Tibial nerve (tissue), 4 donors: ENCODE measurements around the gene GRXCR2. TPM values are rescaled to one million over a fixed set of nuclear protein-coding genes. Genes with fewer than 3 reads are reported as not detected.

Experiments
- DNase-seq, 2 donors: peaks; one replicate each; pipeline ENCODE4 v3.0.0-alpha.2; 2019; ENCODE audit warnings: low spot score in 2 of 2
- H3K27ac ChIP-seq, 4 donors: fragments of 200-600 bp; sonication (generic) in 3 of 4; one replicate each; pipeline ENCODE4 v1.5.1; 2017 to 2019; ENCODE audit warnings: mild to moderate bottlenecking in 1 of 4
- H3K27me3 ChIP-seq, 2 donors: fragments of 200-600 bp; sonication (generic) in 1 of 2; one replicate each; pipeline versions ENCODE4 v1.5.1 to v1.6.0; 2017 to 2019
- H3K36me3 ChIP-seq, 3 donors: fragments of 200-600 bp; sonication (generic); one replicate each; pipeline ENCODE4 v1.5.1; 2018 to 2019
- H3K4me1 ChIP-seq, 4 donors: fragments of 200-600 bp; sonication (generic) in 3 of 4; one replicate each; pipeline ENCODE4 v1.5.1; 2017 to 2019
- H3K4me3 ChIP-seq, 4 donors: fragments of 200-600 bp; sonication (generic) in 3 of 4; one replicate each; pipeline ENCODE4 v1.5.1; 2017 to 2019; ENCODE audit warnings: mild to moderate bottlenecking in 1 of 4, moderate library complexity in 1 of 4
- H3K9me3 ChIP-seq, 4 donors: fragments of 200-600 bp; sonication (generic) in 3 of 4; one replicate each; pipeline ENCODE4 v1.5.1; 2017 to 2019
- EP300 ChIP-seq, 2 donors: sonication (generic); formaldehyde crosslinking; IDR thresholded peaks; one replicate each; pipeline ENCODE4 v1.6.1; 2017; ENCODE audit warnings: antibody characterized with exemption in 2 of 2, mild to moderate bottlenecking in 1 of 2
- POLR2A ChIP-seq, 2 donors: fragments of 450-650 bp; IDR thresholded peaks; one replicate each; pipeline ENCODE4 v1.6.1; 2017; ENCODE audit warnings: antibody characterized with exemption in 2 of 2, mild to moderate bottlenecking in 2 of 2, moderate library complexity in 2 of 2
- WGBS, 2 donors: methylation state at CpG; one replicate each; pipeline ENCODE4 v1.1.5; 2018; 5-methylcytosine and 5-hydroxymethylcytosine counted together
- total RNA-seq, 4 donors: library from RNA; depleted of rRNA; stranded (reverse); fragments of >200 nt; gene quantifications; one replicate each; pipeline ENCODE4 v1.1.0, GENCODE V29; 2016
- TF ChIP-seq, protein P1 (sequence below), 5 experiments: fragments of 200-600 bp in 3 of 5; fragments of 450-650 bp in 2 of 5; sonication (generic) in 3 of 5; IDR thresholded peaks; one replicate each; pipeline ENCODE4 v1.5.1; 2016 to 2019; ENCODE audit warnings: antibody characterized with exemption in 5 of 5, mild to moderate bottlenecking in 3 of 5, moderate library complexity in 2 of 5

Gene GRXCR2, protein sequence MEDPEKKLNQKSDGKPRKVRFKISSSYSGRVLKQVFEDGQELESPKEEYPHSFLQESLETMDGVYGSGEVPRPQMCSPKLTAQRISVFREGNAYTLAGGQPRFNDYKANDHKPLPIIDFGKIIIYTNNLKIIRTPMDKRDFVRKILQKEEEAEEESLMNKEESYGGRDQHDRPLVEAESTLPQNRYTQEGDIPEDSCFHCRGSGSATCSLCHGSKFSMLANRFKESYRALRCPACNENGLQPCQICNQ
- total RNA-seq: not detected

GRCh38 chr5:145872914-145873313, at the start of gene GRXCR2:
Gene GRXCR2, minus strand, starts transcription at chr5:145873014. Its CDS starts 46 bp downstream, at chr5:145872968.
- 42 to 49% methylated on average over 3 of the region's 3 CpGs for WGBS, 2 donors
- H3K4me1 ChIP-seq: no peaks in the 10 kb centered on the region
- no peaks in the 10 kb centered on the region for H3K9me3 ChIP-seq
- no peaks in the 10 kb centered on the region for H3K36me3 ChIP-seq
- no peak for DNase-seq
- H3K27ac ChIP-seq: no peak within 1 kb of the TSS
- no peaks in the 10 kb centered on the region for H3K27me3 ChIP-seq
- TF ChIP-seq POLR2A (IDR thresholded peaks at IDR 0.05) (no peak), EP300 (IDR thresholded peaks at IDR 0.05) (no peak)
- TF ChIP-seq, protein P1, sequence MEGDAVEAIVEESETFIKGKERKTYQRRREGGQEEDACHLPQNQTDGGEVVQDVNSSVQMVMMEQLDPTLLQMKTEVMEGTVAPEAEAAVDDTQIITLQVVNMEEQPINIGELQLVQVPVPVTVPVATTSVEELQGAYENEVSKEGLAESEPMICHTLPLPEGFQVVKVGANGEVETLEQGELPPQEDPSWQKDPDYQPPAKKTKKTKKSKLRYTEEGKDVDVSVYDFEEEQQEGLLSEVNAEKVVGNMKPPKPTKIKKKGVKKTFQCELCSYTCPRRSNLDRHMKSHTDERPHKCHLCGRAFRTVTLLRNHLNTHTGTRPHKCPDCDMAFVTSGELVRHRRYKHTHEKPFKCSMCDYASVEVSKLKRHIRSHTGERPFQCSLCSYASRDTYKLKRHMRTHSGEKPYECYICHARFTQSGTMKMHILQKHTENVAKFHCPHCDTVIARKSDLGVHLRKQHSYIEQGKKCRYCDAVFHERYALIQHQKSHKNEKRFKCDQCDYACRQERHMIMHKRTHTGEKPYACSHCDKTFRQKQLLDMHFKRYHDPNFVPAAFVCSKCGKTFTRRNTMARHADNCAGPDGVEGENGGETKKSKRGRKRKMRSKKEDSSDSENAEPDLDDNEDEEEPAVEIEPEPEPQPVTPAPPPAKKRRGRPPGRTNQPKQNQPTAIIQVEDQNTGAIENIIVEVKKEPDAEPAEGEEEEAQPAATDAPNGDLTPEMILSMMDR (IDR thresholded peaks at IDR 0.05): no peak
- no peak within 1 kb of the TSS for H3K4me3 ChIP-seq

GRCh38 chr5:145922059-145922458, 49.2 kb upstream of the GRXCR2 start:
- no peaks in the 10 kb centered on the region for H3K27me3 ChIP-seq
- H3K27ac ChIP-seq: no peak overlapping the region
- H3K9me3 ChIP-seq: no peaks in the 10 kb centered on the region
- H3K4me1 ChIP-seq: peaks cover 0 to 6% (median 0%) of the 10 kb centered on the region in 4 donors
- no peak overlapping the region for H3K4me3 ChIP-seq
- 84 to 90% methylated on average over 2 of the region's 2 CpGs for WGBS, 2 donors
- TF ChIP-seq EP300 (IDR thresholded peaks at IDR 0.05) (no peak), POLR2A (IDR thresholded peaks at IDR 0.05) (no peak)
- TF ChIP-seq, protein P1 (IDR thresholded peaks at IDR 0.05): no peak
- no peaks in the 10 kb centered on the region for H3K36me3 ChIP-seq
- no peak for DNase-seq

- 74 to 76% methylated on average over 2 of the region's 2 CpGs for WGBS, 2 donors
- DNase-seq: no peak
- Histone ChIP-seq H3K27me3 (no peaks in the 10 kb centered on the region), H3K4me3 (no peak overlapping the region), H3K27ac (no peak overlapping the region), H3K4me1 (peaks cover 0 to 6% (median 0%) of the 10 kb centered on the region in 4 donors), H3K9me3 (no peaks in the 10 kb centered on the region), H3K36me3 (no peaks in the 10 kb centered on the region)
- TF ChIP-seq EP300 (IDR thresholded peaks at IDR 0.05): no peak
- TF ChIP-seq, protein P1 (IDR thresholded peaks at IDR 0.05): no peak
- no peak for TF ChIP-seq POLR2A (IDR thresholded peaks at IDR 0.05)
Observed at GRCh38 chr5:145921211-145921610, 48.4 kb upstream of the GRXCR2 start.

- WGBS, 2 donors: 76% methylated on average over 1 of the region's 1 CpG
- no peaks in the 10 kb centered on the region for H3K36me3 ChIP-seq
- no peak for DNase-seq
- no peaks in the 10 kb centered on the region for H3K27me3 ChIP-seq
- H3K27ac ChIP-seq: no peak overlapping the region
- H3K9me3 ChIP-seq: no peaks in the 10 kb centered on the region
- peaks cover 0 to 6% (median 0%) of the 10 kb centered on the region in 4 donors for H3K4me1 ChIP-seq
- H3K4me3 ChIP-seq: no peak overlapping the region
- TF ChIP-seq POLR2A (IDR thresholded peaks at IDR 0.05) (no peak), EP300 (IDR thresholded peaks at IDR 0.05) (no peak)
- TF ChIP-seq, protein P1 (IDR thresholded peaks at IDR 0.05): no peak
Observed at GRCh38 chr5:145920542-145921210, 47.9 kb upstream of the GRXCR2 start.

DNA sequence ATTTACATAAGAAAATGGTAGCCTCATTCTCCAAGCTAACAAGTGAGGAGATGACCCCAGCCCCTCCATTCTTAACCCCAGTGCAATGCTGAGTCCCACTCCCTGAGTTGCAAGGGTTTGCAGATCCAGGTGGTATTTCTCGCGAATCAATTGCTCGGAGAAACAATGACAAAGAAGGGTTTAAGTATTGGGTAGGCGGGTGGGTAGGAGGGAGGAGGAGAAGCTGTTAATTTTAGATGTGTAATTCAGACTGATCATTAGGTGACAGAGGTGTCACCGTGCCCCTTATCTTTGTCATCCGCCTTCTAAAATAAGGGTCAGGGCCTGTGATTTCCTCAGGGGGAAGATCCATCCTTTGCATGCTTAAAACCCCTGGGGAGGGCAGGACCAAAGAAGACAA, 46.6 kb upstream of the GRXCR2 start:
- H3K4me3 ChIP-seq: no peak overlapping the region
- TF ChIP-seq, protein P1 (IDR thresholded peaks at IDR 0.05): no peak
- no peak for TF ChIP-seq EP300 (IDR thresholded peaks at IDR 0.05)
- no peak for TF ChIP-seq POLR2A (IDR thresholded peaks at IDR 0.05)
- no peak for DNase-seq
- no peaks in the 10 kb centered on the region for H3K27me3 ChIP-seq
- no peaks in the 10 kb centered on the region for H3K4me1 ChIP-seq
- H3K36me3 ChIP-seq: no peaks in the 10 kb centered on the region
- WGBS, 2 donors: 79 to 82% methylated on average over 6 of the region's 6 CpGs
- no peaks in the 10 kb centered on the region for H3K9me3 ChIP-seq
- H3K27ac ChIP-seq: no peak overlapping the region
